IMR-90 (cell line): ENCODE data around the gene DDX10. TPM values are rescaled to one million over a fixed set of nuclear protein-coding genes. Genes with fewer than 3 reads are reported as not detected.
A peak's percentile ranks its signal among the peaks of the same experiment; 100 is the strongest.

Experiments
- ATAC-seq: fragments of 200-7000 bp; cut with Tn5 transposase; 2 replicates; pipeline ENCODE4 v1.9.1; 2020; ENCODE audit warnings: low read depth, mild to moderate bottlenecking, moderate library complexity
- Bru-seq: library from RNA; stranded (reverse); fragments of 400-500 nt; gene quantifications from one replicate; lab custom pipeline; 2021; lab: Mats Ljungman, UMichigan
- BruChase-seq, 2 experiments: library from RNA; stranded (reverse); fragments of 400-500 nt; gene quantifications; one replicate each; lab custom pipeline; 2021; lab: Mats Ljungman, UMichigan
- BruUV-seq: library from RNA; stranded (reverse); fragments of 400-500 nt; replicated peaks from 2 replicates; lab custom pipeline; 2021; lab: Mats Ljungman, UMichigan
- CTCF ChIA-PET: fragments of 300-600 bp; formaldehyde crosslinking; extraction: SDS; loops from one replicate; lab custom pipeline; 2021; ENCODE audit warnings: antibody characterized with exemption; lab: Yijun Ruan, JAX
- POLR2A ChIA-PET: fragments of 300-600 bp; sonication (Branson Sonifier 250); formaldehyde crosslinking; loops from one replicate; lab custom pipeline; 2022; ENCODE audit warnings: antibody characterized with exemption; ENCODE audit not compliant: unreplicated experiment; lab: Charles Lee
- DNase-seq: peaks from one replicate; pipeline ENCODE4 v3.0.0; 2013
- H2AFZ ChIP-seq: replicated peaks from 2 replicates; pipeline ENCODE3; 2013; ENCODE audit warnings: low read length, mild to moderate bottlenecking; ENCODE audit not compliant: poor library complexity
- H2AK5ac ChIP-seq: 2 replicates; pipeline ENCODE4 v1.6.1; 2013; ENCODE audit warnings: low read depth, low read length, inconsistent platforms
- H2AK9ac ChIP-seq: replicated peaks from 2 replicates; pipeline ENCODE3; 2013; ENCODE audit warnings: mild to moderate bottlenecking, low read depth, low read length, moderate library complexity; ENCODE audit not compliant: poor library complexity
- H2BK120ac ChIP-seq: 2 replicates; pipeline ENCODE4 v1.6.1; 2013; ENCODE audit warnings: low read depth, low read length, inconsistent platforms
- H2BK15ac ChIP-seq: 3 replicates; pipeline ENCODE4 v1.6.1; 2013; ENCODE audit warnings: low read depth, low read length, inconsistent platforms
- H2BK20ac ChIP-seq: 2 replicates; pipeline ENCODE4 v1.6.1; 2013; ENCODE audit warnings: low read depth, mild to moderate bottlenecking, inconsistent platforms, low read length, moderate library complexity
- H2BK5ac ChIP-seq: 2 replicates; pipeline ENCODE4 v1.6.1; 2013; ENCODE audit warnings: mild to moderate bottlenecking, low read depth, low read length, inconsistent platforms; ENCODE audit not compliant: poor library complexity, severe bottlenecking
- H3K14ac ChIP-seq: replicated peaks from 2 replicates; pipeline ENCODE4 v1.6.1; 2013; ENCODE audit warnings: low read depth, low read length, inconsistent platforms
- H3K18ac ChIP-seq: 2 replicates; pipeline ENCODE4 v1.6.1; 2013; ENCODE audit warnings: low read depth, low read length, control low read depth
- H3K23ac ChIP-seq: 2 replicates; pipeline ENCODE4 v1.6.1; 2013; ENCODE audit warnings: low read depth, low read length, inconsistent platforms
- H3K27ac ChIP-seq: 2 replicates; pipeline ENCODE4 v1.5.1; 2013; ENCODE audit warnings: mild to moderate bottlenecking, control low read depth, low read length; ENCODE audit not compliant: insufficient read depth
- H3K27me3 ChIP-seq: 2 replicates; pipeline ENCODE4 v1.6.1; 2013; ENCODE audit warnings: low read length; ENCODE audit not compliant: control insufficient read depth, insufficient read depth
- H3K36me3 ChIP-seq: 2 replicates; pipeline ENCODE4 v1.6.1; 2013; ENCODE audit warnings: low read length, mixed read lengths; ENCODE audit not compliant: control insufficient read depth, insufficient read depth
- H3K4ac ChIP-seq: 2 replicates; pipeline ENCODE4 v1.6.1; 2013; ENCODE audit warnings: low read depth, low read length, inconsistent platforms
- H3K4me1 ChIP-seq: 2 replicates; pipeline ENCODE4 v1.6.1; 2013; ENCODE audit warnings: low read length, mixed read lengths; ENCODE audit not compliant: control insufficient read depth, insufficient read depth
- H3K4me2 ChIP-seq: 2 replicates; pipeline ENCODE4 v1.6.1; 2013; ENCODE audit warnings: low read depth, mild to moderate bottlenecking, control low read depth, low read length, moderate library complexity
- H3K4me3 ChIP-seq: 2 replicates; pipeline ENCODE4 v1.5.1; 2013; ENCODE audit warnings: low read depth, mild to moderate bottlenecking, control low read depth, low read length, moderate library complexity; ENCODE audit not compliant: insufficient read depth
- H3K56ac ChIP-seq: 2 replicates; pipeline ENCODE4 v1.6.1; 2013; ENCODE audit warnings: low read length, inconsistent platforms; ENCODE audit not compliant: insufficient read depth; ENCODE audit errors: extremely low read depth
- H3K79me1 ChIP-seq, 2 experiments: 2 replicates each; pipeline ENCODE4 v1.6.1; 2013; ENCODE audit warnings: low read length in 2 of 2, inconsistent platforms in 1 of 2, low read depth in 1 of 2
- H3K9ac ChIP-seq: 2 replicates; pipeline ENCODE4 v1.6.1; 2013; ENCODE audit warnings: low read depth, low read length, control low read depth
- H3K9me1 ChIP-seq: 2 replicates; pipeline ENCODE4 v1.6.1; 2013; ENCODE audit warnings: low read length, inconsistent platforms; ENCODE audit not compliant: insufficient read depth
- H3K9me3 ChIP-seq: 2 replicates; pipeline ENCODE4 v1.6.1; 2013; ENCODE audit warnings: low read length; ENCODE audit not compliant: control insufficient read depth, insufficient read depth
- H4K20me1 ChIP-seq: 2 replicates; pipeline ENCODE4 v1.6.1; 2013; ENCODE audit warnings: low read length, inconsistent platforms; ENCODE audit not compliant: insufficient read depth
- H4K5ac ChIP-seq: 2 replicates; pipeline ENCODE4 v1.6.1; 2013; ENCODE audit warnings: mild to moderate bottlenecking, low read depth, low read length, control low read depth
- H4K8ac ChIP-seq, 2 experiments: 2 replicates each; pipeline ENCODE4 v1.6.1; 2013; ENCODE audit warnings: low read depth in 2 of 2, low read length in 2 of 2, control low read depth in 1 of 2, inconsistent platforms in 1 of 2
- H4K91ac ChIP-seq: 2 replicates; pipeline ENCODE4 v1.6.1; 2013; ENCODE audit warnings: low read depth, low read length, inconsistent platforms; ENCODE audit not compliant: insufficient read depth
- BHLHE40 ChIP-seq: fragments of 150-350 bp; IDR thresholded peaks from 2 replicates; pipeline ENCODE4 v1.6.1; 2016; ENCODE audit warnings: mild to moderate bottlenecking, low read depth, low read length
- CTCF ChIP-seq: conservative IDR thresholded peaks from 2 replicates; pipeline ENCODE4 v1.5.1; 2012; ENCODE audit warnings: mild to moderate bottlenecking, low read depth, low read length, improper control_type of control experiment
- MAFK ChIP-seq: IDR thresholded peaks from 2 replicates; pipeline ENCODE4 v1.6.1; 2012; ENCODE audit warnings: low read depth, low read length, improper control_type of control experiment
- MAZ ChIP-seq: IDR thresholded peaks from 2 replicates; pipeline ENCODE4 v1.6.1; 2012; ENCODE audit warnings: low read depth, mild to moderate bottlenecking, low read length, improper control_type of control experiment, moderate library complexity, borderline replicate concordance
- MXI1 ChIP-seq: IDR thresholded peaks from 2 replicates; pipeline ENCODE4 v1.6.1; 2012; ENCODE audit warnings: low read depth, mild to moderate bottlenecking, low read length, moderate library complexity, borderline replicate concordance
- NFE2L2 ChIP-seq: fragments of 150-350 bp; IDR thresholded peaks from 2 replicates; pipeline ENCODE4 v1.6.1; 2016; ENCODE audit warnings: low read depth, mild to moderate bottlenecking, low read length
- POLR2A ChIP-seq: IDR thresholded peaks from 2 replicates; pipeline ENCODE4 v1.6.1; 2012; ENCODE audit warnings: mild to moderate bottlenecking, low read depth, low read length
- RCOR1 ChIP-seq: IDR thresholded peaks from 2 replicates; pipeline ENCODE4 v1.6.1; 2012; ENCODE audit warnings: mild to moderate bottlenecking, low read length, improper control_type of control experiment; ENCODE audit not compliant: insufficient replicate concordance
- USF2 ChIP-seq: fragments of 150-350 bp; IDR thresholded peaks from 2 replicates; pipeline ENCODE4 v1.6.1; 2017; ENCODE audit warnings: mild to moderate bottlenecking, antibody characterized with exemption, low read length, low read depth
- WGBS, 2 experiments: methylation state at CpG; one replicate each; pipeline versions ENCODE4 v1.1.5 to v1.1.7; 2013; ENCODE audit warnings: missing lambda C conversion rate in 2 of 2; ENCODE audit not compliant: insufficient read length in 1 of 2; ENCODE audit errors: extremely low coverage in 2 of 2; 5-methylcytosine and 5-hydroxymethylcytosine counted together
- dilution Hi-C: fragments of 300-500 bp; cut with HindIII; formaldehyde crosslinking; loops from one replicate; pipeline ENCODE4 v1.14.3; 2018; ENCODE audit warnings: low sequenced_read_pairs; ENCODE audit not compliant: unreplicated experiment
- in situ Hi-C: fragments of 300-500 bp; cut with MboI; formaldehyde crosslinking; loops from 3 replicates; pipeline ENCODE4 v1.14.3; 2019; ENCODE audit warnings: low sequenced_read_pairs, inconsistent platforms, mixed read lengths
- intact Hi-C: fragments of 100-400 bp; cut with micrococcal nuclease; formaldehyde crosslinking; loops from 2 replicates; pipeline ENCODE4 v1.10.0; 2022
- long read RNA-seq: library from polyadenylated mRNA; unstranded; transcript quantifications from one replicate; pipeline ENCODE4 v2.0.0, GENCODE V29; 2021; ENCODE audit not compliant: unreplicated experiment
- polyA plus RNA-seq, 3 experiments: library from polyadenylated mRNA; depleted of rRNA; stranded (reverse); fragments of >200 nt; gene quantifications; 2 replicates each; pipeline ENCODE4 v1.2.3, GENCODE V29; 2012; ENCODE audit warnings: low replicate concordance in 1 of 3
- total RNA-seq: library from RNA; depleted of rRNA; stranded (reverse); fragments of >200 nt; gene quantifications from 2 replicates; pipeline ENCODE4 v1.2.3, GENCODE V29; 2012; rRNA removed

Gene DDX10
- total RNA-seq (28.1 and 31.9 TPM in 2 replicates), polyA plus RNA-seq (2012; rRNA removed) (20.0 and 20.2 TPM in 2 replicates), Bru-seq, nascent RNA (percentile 79 among the genes with signal in this experiment), BruChase-seq, experiment 1, labeled RNA remaining after a 6-hour chase (percentile 52 among the genes with signal in this experiment), BruChase-seq, experiment 2, labeled RNA remaining after a 2-hour chase (percentile 58 among the genes with signal in this experiment)
- polyA plus RNA-seq (2012; cell fraction: cytosol; rRNA removed), result 6.0 and 18.7 TPM in 2 replicates
- polyA plus RNA-seq (2012; cell fraction: nucleus; rRNA removed; ENCODE audit: low replicate concordance), result 5.3 and 41.9 TPM in 2 replicates
- long read RNA-seq, transcript DDX10-201 (18 exons, 3,264 nt), result minor isoform, 9 of 57 reads
- long read RNA-seq, transcript DDX10-206 (2 exons, 870 nt), result major isoform, 12 of 57 reads
- long read RNA-seq, partial matches to known transcripts, result 32 of 57 reads
- long read RNA-seq, other reads (novel, unspliced or antisense), result 4 of 57 reads

- no peaks in the 10 kb centered on the region for H4K20me1 ChIP-seq
- peaks cover 5% of the 10 kb centered on the region for H3K4me1 ChIP-seq
- H2BK120ac ChIP-seq, result peak within 1 kb of the TSS; percentile 69; the same call in 1 of the 2 replicates
- peak within 1 kb of the TSS; percentile 83 for H2AK9ac ChIP-seq
- H3K27me3 ChIP-seq, result no peaks in the 10 kb centered on the region
- in situ Hi-C loops (loop anchor here (25.0 kb wide), 1 partner anchor 1078 kb away; the partner anchor contains the start of gene ELMOD1), intact Hi-C loops (no loop called here), dilution Hi-C loops (no loop called here)
- peak within 1 kb of the TSS; percentile 26 for H4K91ac ChIP-seq
- H3K9ac ChIP-seq, result peak within 1 kb of the TSS; percentile 61
- peak within 1 kb of the TSS; percentile 93 for H3K4me2 ChIP-seq
- peak within 1 kb of the TSS; percentile 84 for H3K23ac ChIP-seq
- ChIA-PET CTCF (no interaction called here), POLR2A (no interaction called here)
- H2AK5ac ChIP-seq, result peak within 1 kb of the TSS; percentile 1; the same call in 1 of the 2 replicates
- peaks cover 16 to 40% of the 10 kb centered on the region in 2 experiments for H3K79me1 ChIP-seq
- peak; percentile 98 for DNase-seq
- H3K27ac ChIP-seq, result peak within 1 kb of the TSS; percentile 24; the same call in 1 of the 2 replicates
- peak within 1 kb of the TSS; percentile 92 for H2AFZ ChIP-seq
- peak within 1 kb of the TSS; percentile 89 for H2BK5ac ChIP-seq
- H3K14ac ChIP-seq, result peak within 1 kb of the TSS; percentile 80; the same call in 1 of the 2 replicates
- peak within 1 kb of the TSS; percentile 64 for H3K4me3 ChIP-seq
- TSS peak; percentile 68 for BruUV-seq
- peak; percentile 100 for ATAC-seq
- peak within 1 kb of the TSS; percentile 70; the same call in 1 of the 2 replicates for H3K4ac ChIP-seq
- peak within 1 kb of the TSS; percentile 95 for H4K5ac ChIP-seq
- 0% methylated on average over 47 of the region's 61 CpGs; no CpG with 5 or more reads in 1 of the 2 experiments for WGBS, 2 experiments
- H3K56ac ChIP-seq, result peak within 1 kb of the TSS; percentile 50; the same call in 1 of the 2 replicates
- H3K9me3 ChIP-seq, result no peaks in the 10 kb centered on the region
- 0 out of 2 replicates have a peak, but pooled peaks cover 2% of the 10 kb centered on the region for H3K36me3 ChIP-seq
- H2BK20ac ChIP-seq, result no peak within 1 kb of the TSS
- peak within 1 kb of the TSS; percentile 52; the same call in 1 of the 3 replicates for H2BK15ac ChIP-seq
- H4K8ac ChIP-seq, result peak within 1 kb of the TSS; percentile 92 to 100
- peak within 1 kb of the TSS; percentile 62; the same call in 1 of the 2 replicates for H3K18ac ChIP-seq
- no peaks in the 10 kb centered on the region; the same call in none of the 2 replicates for H3K9me1 ChIP-seq
- peak; percentile 99 for TF ChIP-seq BHLHE40
- TF ChIP-seq NFE2L2, result 0 out of 2 replicates have a peak, but pooled peaks have one; percentile 3
- no peak for TF ChIP-seq POLR2A
- peak; percentile 98 for TF ChIP-seq MAZ
- TF ChIP-seq USF2, result peak; percentile 85
- no peak for TF ChIP-seq RCOR1
- TF ChIP-seq MXI1, result peak; percentile 95
- TF ChIP-seq CTCF, result 0 out of 2 replicates have a peak, but pooled peaks have one; percentile 15
- no peak for TF ChIP-seq MAFK
Measured at GRCh38 chr11:108664730-108665525, at the start of gene DDX10. TSS of gene DDX10 (plus strand) at chr11:108665069. CDS start at chr11:108665154, 85 bp downstream.
